ENCODE data around the gene ZNF665.
"Not testable (repeated sequence)": the region's sequence is repeated elsewhere in the genome, so short reads cannot be mapped to it uniquely, and the experiment has no call there.

The ZNF665 gene

DNA sequence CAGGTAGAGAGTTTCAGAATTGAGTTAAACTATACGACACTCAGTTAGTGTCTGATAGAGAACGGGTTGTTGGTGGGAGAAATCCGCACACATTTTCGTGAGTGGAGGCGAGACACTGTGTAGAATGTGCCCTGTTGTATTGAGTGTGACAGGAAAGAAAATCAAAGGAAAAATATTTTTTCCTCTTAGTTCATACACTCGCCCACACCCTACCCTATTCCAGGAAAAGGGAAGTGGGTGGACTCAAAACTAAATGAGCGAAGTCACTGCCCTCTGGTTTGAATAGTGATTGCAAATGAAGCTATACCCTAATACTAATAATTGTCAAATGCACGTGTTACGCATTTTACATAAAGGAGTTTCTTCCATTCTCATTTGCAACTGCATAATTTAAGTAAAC, 36.3 kb downstream of the ZNF665 start:
- DNase-seq, result no peak

DNA sequence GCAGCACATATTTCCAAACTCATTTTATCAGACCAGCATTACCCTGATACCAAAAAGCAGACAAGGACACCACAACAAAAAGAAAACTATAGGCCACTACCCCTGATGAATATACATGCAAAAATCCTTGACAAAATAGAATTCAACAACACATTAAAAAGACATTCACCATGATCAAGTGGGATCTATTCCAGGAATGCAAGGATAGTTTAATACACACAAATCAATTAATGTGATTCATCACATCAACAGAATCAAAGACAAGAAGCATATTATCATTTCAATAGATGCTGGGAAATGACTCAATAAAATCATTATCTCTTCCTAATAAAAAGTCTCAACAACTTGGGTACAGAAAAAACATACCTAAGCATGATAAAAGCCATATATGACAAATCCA, 45.5 kb downstream of the ZNF665 start:
- DNase-seq, result no peak

DNA sequence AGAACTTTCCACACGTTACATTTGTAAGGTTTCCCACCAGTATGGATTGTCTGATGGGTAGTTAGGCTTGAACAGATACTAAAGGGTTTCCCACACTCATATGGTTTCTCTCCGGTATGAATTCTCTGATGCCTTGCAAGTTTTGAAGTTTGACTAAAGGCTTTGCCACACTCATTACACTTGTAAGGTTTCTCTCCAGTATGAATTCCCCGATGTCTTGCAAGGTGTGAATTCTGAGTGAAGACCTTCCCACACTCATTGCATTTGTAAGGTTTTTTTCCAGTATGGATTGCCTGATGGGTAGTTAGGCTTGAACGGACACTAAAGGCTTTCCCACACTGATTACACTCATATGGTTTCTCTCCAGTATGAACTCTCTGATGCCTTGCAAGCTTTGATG, 52.8 kb downstream of the ZNF665 start:
- DNase-seq, result no peak

DNA sequence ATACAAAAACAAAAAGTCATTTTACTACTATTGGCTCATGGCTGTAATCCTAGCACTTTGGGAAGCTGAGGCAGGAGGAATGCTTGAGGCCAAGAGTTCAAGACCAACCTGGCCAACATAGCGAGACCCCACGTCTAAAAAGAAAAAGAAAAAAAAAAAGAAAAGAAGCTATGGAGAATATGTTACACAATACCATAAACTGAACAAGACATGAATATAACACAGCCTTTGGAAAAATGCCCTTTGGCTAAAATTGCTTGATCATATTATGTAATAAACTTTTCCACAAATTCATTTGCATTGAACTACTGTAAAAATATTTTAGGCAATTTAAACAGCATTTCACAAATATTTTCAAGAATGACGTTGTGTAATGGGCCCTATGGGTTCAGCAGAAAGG, 56.7 kb downstream of the ZNF665 start:
- DNase-seq, result no peak

DNA sequence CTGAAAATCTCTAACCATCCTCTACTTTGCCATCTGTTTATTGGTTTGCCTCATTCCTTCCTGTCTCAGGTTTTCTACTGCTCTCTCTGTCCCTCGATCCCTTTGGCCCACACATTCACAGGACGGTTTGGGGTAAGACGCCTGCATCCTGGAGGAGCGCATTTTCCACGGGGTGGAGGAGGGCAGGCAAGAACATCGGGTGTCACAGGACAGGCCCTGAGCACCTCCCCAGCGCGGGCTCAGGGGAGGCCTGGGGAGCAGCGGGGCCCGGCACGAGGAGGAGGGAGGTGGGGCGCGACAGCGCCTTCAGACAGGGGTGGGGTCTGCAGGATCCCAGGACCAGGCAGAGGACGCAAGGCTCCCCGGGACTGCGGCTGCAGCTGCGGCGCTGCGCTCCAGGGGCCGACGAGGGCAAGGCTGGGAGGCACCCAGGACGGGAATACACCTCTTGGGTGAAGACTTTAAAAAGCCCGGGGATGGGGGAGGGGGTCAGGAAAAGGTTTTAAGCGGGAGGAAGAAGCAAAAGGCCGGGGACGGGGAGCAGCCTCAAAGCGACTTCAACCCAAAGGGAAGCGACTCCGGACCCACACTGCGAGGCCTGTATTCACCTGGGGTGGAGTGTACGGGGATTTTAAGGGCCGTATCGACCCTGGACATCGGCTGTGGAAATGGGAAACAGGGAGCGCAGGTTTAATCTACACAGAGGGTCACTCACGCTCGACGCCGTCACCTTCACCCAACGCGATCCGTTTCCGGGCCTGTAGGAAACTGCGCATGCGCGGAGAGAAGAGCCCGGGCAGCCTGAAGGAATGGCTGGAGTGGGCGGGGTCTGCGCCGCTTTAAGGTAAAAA, 60.8 kb downstream of the ZNF665 start, which contains the start of gene ZNF415:
TSS of gene ZNF415 (minus strand) at position 770 of the 851 bp plus-strand sequence. CDS start 10,234 bp downstream, outside the sequence.
- DNase-seq, result peak; percentile 63

DNA sequence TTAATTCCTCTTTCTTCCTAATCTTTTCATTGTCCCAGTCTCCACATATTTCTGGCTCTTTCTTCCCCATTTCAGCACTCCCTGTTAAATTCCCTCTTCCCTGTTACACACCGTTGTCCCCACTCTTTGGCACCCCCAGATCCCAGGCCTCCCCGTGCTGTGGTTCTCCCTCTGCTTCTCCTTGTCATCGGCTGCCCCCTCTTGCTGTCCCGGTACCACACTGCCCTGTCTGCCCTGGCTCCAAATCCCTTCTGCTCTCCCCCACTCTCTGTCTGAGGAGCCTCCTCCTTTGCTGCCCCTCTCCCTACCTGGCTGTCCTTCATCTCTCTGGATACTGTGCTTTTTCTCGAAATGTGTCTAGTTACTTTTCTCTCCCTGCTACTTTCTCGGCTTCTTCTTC, 61.4 kb downstream of the ZNF665 start:
- DNase-seq, result no peak

DNA sequence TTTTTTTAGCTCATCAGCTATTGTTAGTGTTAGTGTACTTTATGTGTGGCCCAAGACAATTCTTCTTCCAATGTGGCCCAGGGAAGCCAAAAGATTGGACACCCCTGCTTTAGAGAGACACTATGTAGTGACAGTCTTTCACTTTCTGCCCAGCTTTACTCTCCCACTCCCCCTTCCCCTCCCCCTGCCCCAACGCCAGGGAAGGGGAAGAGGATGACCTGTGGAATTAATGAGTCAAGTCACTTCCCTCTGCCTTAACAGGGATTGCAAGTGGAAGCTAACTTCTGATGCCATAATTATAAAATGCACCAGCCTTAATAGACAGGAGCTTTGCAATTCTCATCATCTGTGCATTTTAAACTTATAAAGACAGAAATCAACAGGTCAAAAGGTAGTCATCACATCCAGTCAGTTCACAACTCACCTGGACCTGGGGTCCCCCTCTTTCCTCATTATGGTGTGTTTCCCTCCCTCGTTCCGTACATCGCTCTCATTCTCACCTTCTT, 62.0 kb downstream of the ZNF665 start:
- DNase-seq, result no peak

DNA sequence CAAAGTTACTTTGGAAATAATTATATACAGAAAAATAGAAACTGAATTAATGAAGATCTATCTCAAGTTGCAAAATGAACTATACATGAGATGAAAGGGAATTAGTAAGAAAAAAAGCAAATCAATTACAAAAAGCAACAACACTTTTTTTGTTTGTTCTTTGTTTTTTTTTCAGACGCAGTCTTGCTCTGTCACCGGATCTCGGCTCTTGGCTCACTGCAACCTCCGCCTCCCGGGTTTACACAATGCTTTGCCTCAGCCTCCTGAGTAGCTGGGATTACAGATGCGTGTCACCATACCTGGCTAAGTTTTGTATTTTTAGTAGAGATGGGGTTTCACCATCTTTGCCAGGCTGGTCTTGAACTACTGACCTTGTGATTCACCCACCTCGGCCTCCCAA, 62.7 kb downstream of the ZNF665 start:
- no peak for DNase-seq

DNA sequence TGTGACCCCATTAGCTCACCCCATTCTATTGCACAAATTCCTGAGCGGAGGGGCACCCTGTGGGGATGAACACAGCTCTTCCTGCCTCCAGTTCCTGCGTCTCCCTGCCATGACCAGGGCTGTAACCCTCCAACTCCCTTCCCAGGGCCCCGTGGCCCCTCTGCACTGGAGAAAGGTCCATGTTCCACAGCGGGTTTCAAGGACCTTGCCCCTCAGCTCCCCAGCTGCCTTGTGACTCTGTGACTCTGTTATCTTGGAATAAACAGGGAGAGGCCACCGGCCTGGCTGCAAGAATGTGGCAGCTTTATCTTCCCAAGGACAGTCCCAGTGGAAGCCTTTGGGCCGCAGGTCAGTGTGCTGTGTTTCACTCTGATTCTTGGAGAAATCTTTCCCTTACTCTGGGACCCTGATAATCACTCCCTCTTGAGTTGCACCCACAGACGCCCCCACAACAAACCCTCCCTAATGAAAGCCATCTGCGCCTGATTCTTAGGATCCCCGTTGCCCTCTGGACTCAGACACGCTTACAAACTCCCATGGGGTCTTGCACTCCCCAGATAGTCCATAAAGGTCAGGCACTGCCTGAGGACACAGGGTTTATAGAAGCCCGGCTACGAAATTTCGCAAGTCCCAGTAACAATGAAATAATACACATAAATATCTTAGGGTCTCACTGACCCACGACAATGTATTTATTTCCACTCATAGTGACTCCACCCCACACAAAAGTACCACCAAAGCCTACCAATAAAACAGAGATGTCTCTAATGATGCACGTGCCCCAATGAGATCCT, 66.2 kb downstream of the ZNF665 start:
- not testable (repeated sequence) for DNase-seq

DNA sequence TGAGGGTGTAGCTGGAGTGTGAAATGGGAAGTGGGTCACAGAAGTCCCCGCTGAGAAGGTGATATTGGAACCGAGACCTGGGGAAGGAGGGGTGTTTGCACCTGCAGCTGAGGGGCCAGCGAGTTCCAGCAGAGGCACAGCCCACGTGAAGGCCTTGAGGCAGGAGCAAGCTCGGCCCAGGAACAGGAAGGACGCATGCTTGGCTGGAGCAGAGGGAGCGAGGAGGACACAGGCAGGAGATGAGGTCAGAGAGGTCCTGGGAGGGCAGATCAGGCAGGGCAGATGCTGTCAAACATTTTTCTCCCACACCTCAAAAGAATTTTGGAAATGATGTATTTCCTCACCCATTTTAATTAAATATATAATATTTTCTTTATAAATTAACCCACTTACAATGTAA, 69.8 kb downstream of the ZNF665 start:
- no peak for DNase-seq

Measured in activated CD8-positive, alpha-beta memory T cell treated with anti-CD3 and anti-CD28 coated beads, Interleukin-2, amount 50 U/mL, for 48 hours (primary cell).